Gastroesophageal sphincter (tissue), 3 donors: ENCODE data around the gene DLGAP5.

Source experiments
- CTCF ChIP-seq, 4 experiments: fragments of 200-600 bp in 2 of 4; fragments of 450-650 bp in 2 of 4; sonication (generic) in 1 of 4; IDR thresholded peaks; one replicate each; pipeline ENCODE4 v1.5.1; 2017 to 2019; ENCODE audit warnings: antibody characterized with exemption in 4 of 4, mild to moderate bottlenecking in 2 of 4, moderate library complexity in 2 of 4
- POLR2A ChIP-seq, 2 donors: fragments of 450-650 bp; IDR thresholded peaks; one replicate each; pipeline ENCODE4 v1.6.1; 2017; ENCODE audit warnings: antibody characterized with exemption in 2 of 2, mild to moderate bottlenecking in 2 of 2, moderate library complexity in 1 of 2

- TF ChIP-seq CTCF (IDR thresholded peaks at IDR 0.05), result no peak
- TF ChIP-seq POLR2A (IDR thresholded peaks at IDR 0.05), result no peak
Measured at GRCh38 chr14:55152052-55152753, 39.2 kb downstream of the DLGAP5 start.
